ENCODE results near the gene CAPRIN2.

DNA sequence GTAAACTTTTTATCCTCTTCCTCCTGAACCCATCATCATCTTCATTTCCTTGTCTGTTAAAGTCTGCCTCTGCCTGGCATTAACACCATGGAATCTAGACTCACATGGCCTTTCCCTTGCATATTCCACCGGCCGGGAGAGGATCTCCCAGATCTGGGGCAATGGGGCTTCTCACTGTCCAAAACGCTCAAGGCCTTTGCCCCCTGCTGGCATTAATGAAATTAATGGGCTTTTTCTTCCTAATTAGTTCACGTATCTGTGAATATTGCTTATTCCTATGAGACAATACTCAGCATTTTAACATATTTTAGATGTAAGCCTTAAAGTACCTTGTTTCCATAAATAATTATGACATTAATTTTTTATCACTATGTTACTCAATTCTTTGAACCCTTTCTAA, 42.9 kb upstream of the CAPRIN2 start:
- TF ChIP-seq POLR2AphosphoS5 (IDR thresholded peaks at IDR 0.05; ENCODE audit: borderline replicate concordance, low read depth, low read length) = no peak
- no peak for TF ChIP-seq EZH2 (IDR thresholded peaks at IDR 0.05)
